ENCODE results near the gene PSMC3IP. TPM values are rescaled to one million over a fixed set of nuclear protein-coding genes. Genes with fewer than 3 reads are reported as not detected.

The PSMC3IP gene
- total and polyA plus RNA-seq, 4 donors = 0.58 to 3.0 (median 1.1) TPM

GRCh38 chr17:42618442-42619150 is 41.1 kb upstream of the PSMC3IP start:
- no peaks in the 10 kb centered on the region for H3K27me3 ChIP-seq (ENCODE audit: control insufficient read depth in 4 of 4, insufficient read depth in 4 of 4, low read length in 3 of 4)
- H3K4me1 ChIP-seq (ENCODE audit: control insufficient read depth in 4 of 4, insufficient read depth in 4 of 4, low read length in 3 of 4) = peaks cover 0 to 13% (median 10%) of the 10 kb centered on the region in 4 donors
- H3K36me3 ChIP-seq (ENCODE audit: control insufficient read depth in 4 of 4, insufficient read depth in 3 of 4, low read depth in 1 of 4, low read length in 3 of 4) = peaks cover 4 to 18% (median 9%) of the 10 kb centered on the region in 4 donors
- DNase-seq (ENCODE audit: low spot score) = peak; percentile 51
- H3K4me3 ChIP-seq (ENCODE audit: low read depth in 1 of 3, low read length in 3 of 3) = no peak overlapping the region
- 37% methylated on average over 9 of the region's 9 CpGs for WGBS
- no peak for TF ChIP-seq GABPA (IDR thresholded peaks at IDR 0.05 in 1 of 2, conservative IDR thresholded peaks at IDR 0.05 in 1 of 2)
- peak in 1 of 2 donors; percentile 35 for TF ChIP-seq HNF4A (conservative IDR thresholded peaks at IDR 0.05)
- TF ChIP-seq ATF3 (IDR thresholded peaks at IDR 0.05) = no peak
- no peak for TF ChIP-seq TAF1 (conservative IDR thresholded peaks at IDR 0.05)
- TF ChIP-seq, protein P1, sequence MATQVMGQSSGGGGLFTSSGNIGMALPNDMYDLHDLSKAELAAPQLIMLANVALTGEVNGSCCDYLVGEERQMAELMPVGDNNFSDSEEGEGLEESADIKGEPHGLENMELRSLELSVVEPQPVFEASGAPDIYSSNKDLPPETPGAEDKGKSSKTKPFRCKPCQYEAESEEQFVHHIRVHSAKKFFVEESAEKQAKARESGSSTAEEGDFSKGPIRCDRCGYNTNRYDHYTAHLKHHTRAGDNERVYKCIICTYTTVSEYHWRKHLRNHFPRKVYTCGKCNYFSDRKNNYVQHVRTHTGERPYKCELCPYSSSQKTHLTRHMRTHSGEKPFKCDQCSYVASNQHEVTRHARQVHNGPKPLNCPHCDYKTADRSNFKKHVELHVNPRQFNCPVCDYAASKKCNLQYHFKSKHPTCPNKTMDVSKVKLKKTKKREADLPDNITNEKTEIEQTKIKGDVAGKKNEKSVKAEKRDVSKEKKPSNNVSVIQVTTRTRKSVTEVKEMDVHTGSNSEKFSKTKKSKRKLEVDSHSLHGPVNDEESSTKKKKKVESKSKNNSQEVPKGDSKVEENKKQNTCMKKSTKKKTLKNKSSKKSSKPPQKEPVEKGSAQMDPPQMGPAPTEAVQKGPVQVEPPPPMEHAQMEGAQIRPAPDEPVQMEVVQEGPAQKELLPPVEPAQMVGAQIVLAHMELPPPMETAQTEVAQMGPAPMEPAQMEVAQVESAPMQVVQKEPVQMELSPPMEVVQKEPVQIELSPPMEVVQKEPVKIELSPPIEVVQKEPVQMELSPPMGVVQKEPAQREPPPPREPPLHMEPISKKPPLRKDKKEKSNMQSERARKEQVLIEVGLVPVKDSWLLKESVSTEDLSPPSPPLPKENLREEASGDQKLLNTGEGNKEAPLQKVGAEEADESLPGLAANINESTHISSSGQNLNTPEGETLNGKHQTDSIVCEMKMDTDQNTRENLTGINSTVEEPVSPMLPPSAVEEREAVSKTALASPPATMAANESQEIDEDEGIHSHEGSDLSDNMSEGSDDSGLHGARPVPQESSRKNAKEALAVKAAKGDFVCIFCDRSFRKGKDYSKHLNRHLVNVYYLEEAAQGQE (IDR thresholded peaks at IDR 0.05) = peak; percentile 13
- TF ChIP-seq SP1 (IDR thresholded peaks at IDR 0.05) = peak; percentile 47
- TF ChIP-seq NR2F2 (IDR thresholded peaks at IDR 0.05) = no peak
- TF ChIP-seq FOXA1 (IDR thresholded peaks at IDR 0.05) = peak; percentile 14
- no peak for TF ChIP-seq JUND (IDR thresholded peaks at IDR 0.05)
- TF ChIP-seq, protein P2, sequence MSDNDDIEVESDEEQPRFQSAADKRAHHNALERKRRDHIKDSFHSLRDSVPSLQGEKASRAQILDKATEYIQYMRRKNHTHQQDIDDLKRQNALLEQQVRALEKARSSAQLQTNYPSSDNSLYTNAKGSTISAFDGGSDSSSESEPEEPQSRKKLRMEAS (IDR thresholded peaks at IDR 0.05) = no peak
- TF ChIP-seq ZBTB33 (IDR thresholded peaks at IDR 0.05) = no peak
- TF ChIP-seq RXRA (IDR thresholded peaks at IDR 0.05) = peak; percentile 43 to 45
- TF ChIP-seq RAD21 (IDR thresholded peaks at IDR 0.05) = peak; percentile 75 to 82
- no peak for TF ChIP-seq FOXA2 (IDR thresholded peaks at IDR 0.05)
- TF ChIP-seq YY1 (IDR thresholded peaks at IDR 0.05) = no peak
- no peak for TF ChIP-seq HNF4G (IDR thresholded peaks at IDR 0.05)
- peak; percentile 42 for TF ChIP-seq CTCF (IDR thresholded peaks at IDR 0.05; ENCODE audit: low read depth, low read length, missing input control)
- TF ChIP-seq EGR1 (IDR thresholded peaks at IDR 0.05; ENCODE audit: low read depth in 2 of 2) = no peak
- H3K9ac ChIP-seq (ENCODE audit: low read depth in 1 of 2, low read length in 2 of 2) = no peak overlapping the region
- H3K9me3 ChIP-seq (ENCODE audit: control insufficient read depth in 4 of 4, low read length in 3 of 4) = no peaks in the 10 kb centered on the region
- H3K27ac ChIP-seq (ENCODE audit: low read depth in 1 of 2, low read length in 2 of 2) = no peak overlapping the region
